ENCODE results near the gene TIMM44. TPM values are rescaled to one million over a fixed set of nuclear protein-coding genes. Genes with fewer than 3 reads are reported as not detected.

The TIMM44 gene
- total and polyA plus RNA-seq, 10 of the 15 experiments (the other 5 are each of a cell fraction or from before 2014, with no cell fraction given), result 6.6 to 90.7 (median 57.6) TPM

DNA sequence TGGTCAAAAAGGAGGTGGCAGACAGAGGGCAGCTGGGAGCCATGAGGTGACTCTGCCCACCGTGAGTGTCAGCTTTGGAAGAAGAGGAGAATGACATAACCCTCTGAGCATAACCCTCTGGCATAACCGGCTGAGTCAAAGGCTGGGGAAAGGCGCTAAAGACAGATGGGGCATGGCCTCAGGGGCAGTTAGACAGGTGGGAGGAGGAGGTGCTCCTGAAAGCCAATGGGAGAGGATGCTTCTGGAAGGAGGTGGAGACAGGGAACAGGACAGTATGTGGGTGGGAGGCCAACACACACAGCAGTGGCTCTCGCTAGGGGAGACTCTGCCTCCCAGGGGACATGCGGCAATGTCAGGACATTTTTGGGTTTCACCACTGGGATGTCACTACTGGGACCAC, 44.8 kb upstream of the TIMM44 start (continued):
- TF ChIP-seq SREBF1 (IDR thresholded peaks at IDR 0.05; ENCODE audit: low read length) (no peak), MTA2 (IDR thresholded peaks at IDR 0.05; ENCODE audit: low read depth) (no peak), KLF5 (IDR thresholded peaks at IDR 0.05; ENCODE audit: partially characterized antibody) (no peak), JUNB (IDR thresholded peaks at IDR 0.05) (no peak), RB1 (IDR thresholded peaks at IDR 0.05; ENCODE audit: borderline replicate concordance) (no peak), NR2C2 (IDR thresholded peaks at IDR 0.05; ENCODE audit: borderline replicate concordance, control insufficient read depth, insufficient read length, low read depth) (no peak), HCFC1 (IDR thresholded peaks at IDR 0.05; ENCODE audit: low read length) (no peak), RBBP5 (conservative IDR thresholded peaks at IDR 0.05) (no peak)
- TF ChIP-seq, protein P1, sequence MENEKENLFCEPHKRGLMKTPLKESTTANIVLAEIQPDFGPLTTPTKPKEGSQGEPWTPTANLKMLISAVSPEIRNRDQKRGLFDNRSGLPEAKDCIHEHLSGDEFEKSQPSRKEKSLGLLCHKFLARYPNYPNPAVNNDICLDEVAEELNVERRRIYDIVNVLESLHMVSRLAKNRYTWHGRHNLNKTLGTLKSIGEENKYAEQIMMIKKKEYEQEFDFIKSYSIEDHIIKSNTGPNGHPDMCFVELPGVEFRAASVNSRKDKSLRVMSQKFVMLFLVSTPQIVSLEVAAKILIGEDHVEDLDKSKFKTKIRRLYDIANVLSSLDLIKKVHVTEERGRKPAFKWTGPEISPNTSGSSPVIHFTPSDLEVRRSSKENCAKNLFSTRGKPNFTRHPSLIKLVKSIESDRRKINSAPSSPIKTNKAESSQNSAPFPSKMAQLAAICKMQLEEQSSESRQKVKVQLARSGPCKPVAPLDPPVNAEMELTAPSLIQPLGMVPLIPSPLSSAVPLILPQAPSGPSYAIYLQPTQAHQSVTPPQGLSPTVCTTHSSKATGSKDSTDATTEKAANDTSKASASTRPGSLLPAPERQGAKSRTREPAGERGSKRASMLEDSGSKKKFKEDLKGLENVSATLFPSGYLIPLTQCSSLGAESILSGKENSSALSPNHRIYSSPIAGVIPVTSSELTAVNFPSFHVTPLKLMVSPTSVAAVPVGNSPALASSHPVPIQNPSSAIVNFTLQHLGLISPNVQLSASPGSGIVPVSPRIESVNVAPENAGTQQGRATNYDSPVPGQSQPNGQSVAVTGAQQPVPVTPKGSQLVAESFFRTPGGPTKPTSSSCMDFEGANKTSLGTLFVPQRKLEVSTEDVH (IDR thresholded peaks at IDR 0.05; ENCODE audit: low read depth, partially characterized antibody), result no peak

DNA sequence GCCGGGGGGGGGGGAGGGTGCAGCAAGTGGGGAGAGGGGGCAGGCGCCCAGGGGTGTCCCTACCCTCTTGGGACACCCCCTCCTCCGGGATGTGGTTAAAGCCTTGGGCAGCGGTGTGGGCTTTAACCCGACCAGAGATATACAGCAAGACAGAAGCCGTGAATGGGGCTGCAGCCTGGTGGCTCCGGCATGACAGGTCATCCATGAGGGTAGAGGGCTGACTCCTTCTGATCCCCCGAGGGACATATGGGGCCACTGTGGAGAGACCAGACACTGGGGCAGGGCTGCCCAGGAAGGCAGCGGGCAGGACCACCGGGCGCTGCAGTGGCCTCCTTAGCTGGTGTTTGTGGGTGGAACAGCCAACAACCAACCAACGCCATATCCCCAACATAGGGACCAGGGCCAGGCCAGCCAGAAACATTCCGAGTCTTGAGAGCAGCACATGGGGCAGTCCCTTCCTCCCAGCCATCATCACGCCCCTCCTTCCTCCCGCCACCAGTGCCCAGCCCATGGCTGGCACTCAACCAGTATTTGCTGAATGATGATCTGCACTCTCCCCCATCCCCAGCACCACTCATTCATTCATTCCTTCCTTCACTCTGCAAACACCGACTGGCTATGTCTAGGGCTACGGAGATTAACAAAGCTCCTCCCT, 43.8 kb upstream of the TIMM44 start:
- peaks cover 4% of the 10 kb centered on the region for H4K20me1 ChIP-seq (ENCODE audit: control insufficient read depth, insufficient read depth)
- no peak overlapping the region for H3K9ac ChIP-seq (ENCODE audit: control insufficient read depth, insufficient read depth, low read length)
- ChIA-PET RAD21 (ENCODE audit: unreplicated experiment) (no interaction called here), POLR2A (no interaction called here), SMC1A (ENCODE audit: uncharacterized antibody, unreplicated experiment) (no interaction called here), CTCF (interaction anchor here (1.3 kb wide), 1 partner anchor 17 kb away, joined by 5 read pairs; no protein-coding TSS in a partner anchor)
- no peaks in the 10 kb centered on the region for H3K9me3 ChIP-seq (replicated peaks; ENCODE audit: control insufficient read depth, insufficient read depth, low read length)
- no peak overlapping the region for H2AFZ ChIP-seq (ENCODE audit: control insufficient read depth, low read depth, low read length)
- H3K27me3 ChIP-seq (replicated peaks in 1 of 2; ENCODE audit: control insufficient read depth in 2 of 2, insufficient read depth in 2 of 2, low read length in 1 of 2), result no peaks in the 10 kb centered on the region
- TF ChIP-seq SRF (IDR thresholded peaks at IDR 0.05; ENCODE audit: low read depth in 2 of 2, low read length in 2 of 2), result no peak
- peak; percentile 7; the same call in 1 of the 2 replicates for TF ChIP-seq POLR2AphosphoS5 (IDR thresholded peaks at IDR 0.05; ENCODE audit: low read length)
- no peak for TF ChIP-seq ATF3 (IDR thresholded peaks at IDR 0.05; ENCODE audit: borderline replicate concordance, extremely low read depth, low read depth, low read length)
- no peaks in the 10 kb centered on the region; the same call in 1 of the 2 replicates for H3K4me1 ChIP-seq (ENCODE audit: control insufficient read depth, insufficient read depth, low read length)
- H3K36me3 ChIP-seq (ENCODE audit: control insufficient read depth in 2 of 2, insufficient read depth in 2 of 2, low read length in 1 of 2), result peaks cover 49 to 58% of the 10 kb centered on the region in 2 experiments
- no peak for ATAC-seq
- peaks cover 3% of the 10 kb centered on the region for H3K79me2 ChIP-seq (ENCODE audit: control insufficient read depth, insufficient read depth, low read length)
- in situ Hi-C loops (cut with MboI) (no loop called here), intact Hi-C loops (cut with micrococcal nuclease; ENCODE audit: unreplicated experiment) (no loop called here)
- H3K4me2 ChIP-seq (ENCODE audit: control insufficient read depth, insufficient read depth), result no peak overlapping the region
- DNase-seq (ENCODE audit: low read depth, low spot score), result no peak
- H3K4me3 ChIP-seq, result no peak overlapping the region
- WGBS (ENCODE audit: insufficient coverage, insufficient replicate concordance, low lambda C conversion rate, missing lambda C conversion rate), result 65% methylated on average over 15 of the region's 17 CpGs
- BruUV-seq (replicated peaks), result no TSS peak
- no peak overlapping the region for H3K27ac ChIP-seq (ENCODE audit: control insufficient read depth, insufficient read depth)
- no peak for FAIRE-seq

All from GM12878 (cell line).